Erythroblast (primary cell): ENCODE data around the gene EPS8L3.

ENCODE experiments used
- DNase-seq, 2 experiments: peaks; one replicate each; lab custom pipeline; 2025; lab: John Stamatoyannopoulos, UW
- GATA1 ChIP-seq: IDR thresholded peaks from 2 replicates; pipeline ENCODE4 v1.6.1; 2011; ENCODE audit warnings: low read depth, mild to moderate bottlenecking, control low read depth, low read length, moderate library complexity
- POLR2A ChIP-seq: IDR thresholded peaks from 2 replicates; pipeline ENCODE4 v1.6.1; 2011; ENCODE audit warnings: mild to moderate bottlenecking, low read length

The EPS8L3 gene

DNA sequence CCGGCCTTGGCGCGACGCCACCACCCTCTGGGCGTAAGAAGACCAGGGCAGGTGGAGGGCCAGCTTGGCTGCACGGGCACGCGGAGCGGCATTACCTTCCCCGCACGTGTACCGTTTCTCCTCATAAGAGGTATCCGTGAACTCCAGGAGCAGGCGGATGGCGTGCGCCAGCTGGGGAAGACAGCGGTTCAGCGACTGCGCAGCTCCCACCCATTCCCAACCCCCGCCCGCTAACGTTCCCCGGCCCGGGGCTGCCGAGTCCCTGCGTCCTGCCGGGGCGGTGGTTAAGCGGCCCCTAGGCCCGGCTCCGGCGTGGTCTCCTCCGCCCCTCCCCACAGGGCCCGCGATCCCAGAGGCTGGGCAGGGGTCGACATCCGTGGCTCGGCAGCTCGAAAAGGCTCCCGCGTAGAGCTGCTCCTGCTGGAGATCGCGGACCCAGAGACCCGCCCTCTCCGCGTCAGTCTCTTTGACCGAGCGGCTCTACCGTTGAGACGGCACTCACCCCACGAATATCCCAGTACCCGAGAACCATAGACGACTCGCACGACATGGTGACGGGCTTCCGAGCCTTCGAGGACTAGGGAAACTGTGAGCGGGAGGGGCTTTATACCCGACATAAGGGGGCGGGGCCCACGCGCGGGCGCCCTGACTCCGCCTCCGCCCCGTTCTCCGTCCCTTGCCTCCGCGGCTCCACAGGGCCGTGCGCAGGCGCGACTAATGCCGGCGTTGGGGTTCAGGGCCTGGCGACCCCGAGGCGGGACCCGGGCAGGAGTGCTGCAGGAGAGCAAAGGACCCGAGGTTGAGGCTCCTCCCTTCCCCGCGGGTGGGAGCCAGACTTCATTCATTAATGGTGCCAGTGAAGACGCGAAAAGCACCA lies 23.7 kb downstream of the EPS8L3 start:
- peak; percentile 75 to 83 for DNase-seq
- TF ChIP-seq GATA1, result no peak
- peak; percentile 80 for TF ChIP-seq POLR2A

DNA sequence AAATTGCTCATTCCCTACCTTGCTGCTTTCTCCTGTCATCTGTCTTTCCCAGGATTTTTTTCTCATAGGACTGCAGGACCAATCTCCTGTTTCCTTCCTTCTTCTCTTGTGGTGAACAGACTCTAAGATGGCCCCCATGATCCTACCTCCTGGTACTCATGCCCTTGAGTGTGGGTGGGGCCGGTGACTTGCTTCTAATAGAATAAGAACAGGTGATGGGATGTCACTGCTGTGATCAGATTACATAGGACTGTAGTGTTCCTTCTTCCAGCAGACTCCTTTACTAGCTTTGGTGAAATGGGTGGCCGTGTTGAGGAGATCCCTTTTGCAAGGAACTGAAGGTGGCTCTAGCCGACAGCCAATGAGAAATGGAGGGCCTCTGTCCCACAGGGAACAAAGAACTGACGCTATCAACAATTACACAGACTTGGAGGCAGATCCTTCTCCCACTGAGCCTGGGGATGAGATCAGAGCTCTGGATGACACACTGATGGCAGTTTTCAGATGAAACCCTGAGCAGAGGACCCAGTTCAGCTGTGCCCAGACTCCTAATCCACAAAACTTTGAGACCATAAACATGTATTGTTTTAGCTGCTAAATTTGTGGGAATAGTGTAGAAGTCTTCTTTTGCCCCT lies 30.4 kb downstream of the EPS8L3 start:
- no peak for TF ChIP-seq POLR2A
- no peak for TF ChIP-seq GATA1
- no peak for DNase-seq

DNA sequence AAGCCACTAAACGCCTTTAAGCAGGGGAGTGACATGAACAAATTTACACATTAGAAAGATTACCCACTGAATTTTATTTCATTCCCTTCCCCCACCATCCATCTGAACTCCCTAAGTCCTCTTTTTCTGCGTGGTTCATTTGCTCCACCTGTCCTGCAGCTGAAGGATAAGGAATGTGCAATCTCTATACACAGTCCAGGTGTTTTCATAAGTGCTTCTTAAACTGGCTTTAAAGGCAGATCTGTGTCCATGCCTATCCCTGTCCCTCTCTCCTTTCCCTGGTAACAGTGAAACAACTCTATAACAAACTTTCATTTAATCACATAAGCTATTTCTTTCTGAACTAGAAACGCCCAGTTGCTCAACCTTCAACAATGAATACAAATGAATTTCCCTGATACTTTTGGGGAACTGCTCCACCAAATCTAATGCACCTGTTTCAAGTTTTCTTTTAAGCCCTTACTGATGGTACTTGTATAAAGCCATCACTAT lies 31.3 kb downstream of the EPS8L3 start:
- TF ChIP-seq POLR2A (no peak), GATA1 (no peak)
- no peak for DNase-seq

GRCh38 chr1:109730666-109731065 lies 33.1 kb downstream of the EPS8L3 start:
- no peak for TF ChIP-seq GATA1
- no peak for TF ChIP-seq POLR2A
- DNase-seq, result no peak

DNA sequence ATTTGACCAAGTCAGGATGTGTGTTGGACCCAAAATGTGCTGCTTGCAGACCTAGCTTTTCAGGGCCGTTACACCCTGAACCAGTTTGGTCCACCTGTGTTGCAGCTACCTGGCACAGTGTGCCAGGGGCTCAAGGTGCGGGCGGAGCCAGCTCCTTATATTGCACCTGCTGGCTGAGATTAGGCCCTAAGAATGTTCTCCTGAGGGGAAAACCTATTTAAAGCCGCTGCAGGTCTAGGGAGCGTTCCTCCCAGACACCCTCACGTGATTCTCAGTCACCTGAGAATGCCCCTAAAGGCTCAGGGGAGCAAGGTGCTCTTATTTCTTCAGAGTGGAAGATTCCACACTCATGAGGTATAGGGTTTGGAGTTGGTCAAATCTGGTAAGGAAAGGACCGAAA lies 34.9 kb downstream of the EPS8L3 start:
- TF ChIP-seq GATA1 (no peak), POLR2A (no peak)
- DNase-seq, result no peak

- TF ChIP-seq POLR2A (no peak), GATA1 (no peak)
- DNase-seq, result no peak
Measured at GRCh38 chr1:109726728-109727373, 36.9 kb downstream of the EPS8L3 start.

GRCh38 chr1:109726007-109726406 lies 37.7 kb downstream of the EPS8L3 start:
- TF ChIP-seq GATA1 (no peak), POLR2A (no peak)

DNA sequence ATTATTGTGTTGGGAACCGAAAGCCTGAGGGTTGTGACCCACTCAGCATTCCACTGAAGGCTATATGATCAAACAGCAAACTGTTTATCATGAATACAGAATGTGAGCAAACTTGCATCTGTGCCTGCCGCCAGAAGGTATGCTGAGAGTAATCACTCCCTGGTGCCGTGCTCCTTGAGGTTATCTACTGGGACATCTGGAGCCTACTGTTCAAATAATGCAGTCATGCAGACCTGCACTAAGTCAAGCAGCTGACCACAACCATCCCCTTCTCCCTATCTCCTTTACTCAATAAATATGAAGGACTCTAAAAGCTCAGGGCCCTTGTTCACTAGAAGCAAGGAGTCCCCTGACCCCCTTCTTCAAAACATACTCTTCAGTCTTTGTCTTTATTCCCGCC lies 38.2 kb downstream of the EPS8L3 start:
- DNase-seq, result peak; percentile 8 to 58
- no peak for TF ChIP-seq POLR2A
- TF ChIP-seq GATA1, result no peak

More at GRCh38 chr1:109726007-109726406, 37.7 kb downstream of the EPS8L3 start:
- no peak for DNase-seq

GRCh38 chr1:109724933-109725332 lies 38.8 kb downstream of the EPS8L3 start:
- DNase-seq, result no peak

GRCh38 chr1:109722908-109723691 lies 40.6 kb downstream of the EPS8L3 start:
- no peak for DNase-seq
- TF ChIP-seq GATA1 (no peak), POLR2A (no peak)

More at GRCh38 chr1:109724933-109725332, 38.8 kb downstream of the EPS8L3 start:
- TF ChIP-seq POLR2A (no peak), GATA1 (no peak)

GRCh38 chr1:109721971-109722370 lies 41.8 kb downstream of the EPS8L3 start:
- TF ChIP-seq POLR2A (no peak), GATA1 (no peak)
- no peak for DNase-seq

- TF ChIP-seq POLR2A (no peak), GATA1 (no peak)
- no peak for DNase-seq
Measured at GRCh38 chr1:109721042-109721441, 42.7 kb downstream of the EPS8L3 start.

- TF ChIP-seq POLR2A, result no peak
- TF ChIP-seq GATA1, result no peak
- DNase-seq, result peak; percentile 67 to 76
Measured at GRCh38 chr1:109719337-109719837, 44.3 kb downstream of the EPS8L3 start.

- TF ChIP-seq GATA1 (no peak), POLR2A (no peak)
Measured at GRCh38 chr1:109718495-109718894, 45.2 kb downstream of the EPS8L3 start.

More at GRCh38 chr1:109718495-109718894, 45.2 kb downstream of the EPS8L3 start:
- DNase-seq, result peak; percentile 14 to 24
